Astrocyte of the spinal cord (primary cell): ENCODE measurements around the gene CPD.
A peak's percentile ranks its signal among the peaks of the same experiment; 100 is the strongest.

Experiments used
- DNase-seq: peaks from one replicate; pipeline ENCODE4 v3.0.0; 2011; ENCODE audit warnings: low read depth, low spot score
- H3K4me3 ChIP-seq: 2 replicates; pipeline ENCODE4 v1.5.1; 2011; ENCODE audit warnings: low read depth, mild to moderate bottlenecking, low read length, moderate library complexity
- CTCF ChIP-seq: IDR thresholded peaks from 2 replicates; pipeline ENCODE4 v1.5.1; 2012; ENCODE audit warnings: low read depth, mild to moderate bottlenecking, low read length, inconsistent platforms
- in situ Hi-C: cut with HindIII; loops from 2 replicates; pipeline ENCODE4 v1.10.0; 2017; ENCODE audit warnings: low sequenced_read_pairs

CPD gene

GRCh38 chr17:30513346-30513745 is 134.6 kb downstream of the CPD start:
- DNase-seq = peak; percentile 15
- no peak overlapping the region for H3K4me3 ChIP-seq
- no peak for TF ChIP-seq CTCF
- in situ Hi-C loops = no loop called here

GRCh38 chr17:30514895-30515596 is 136.3 kb downstream of the CPD start:
- no peak for TF ChIP-seq CTCF
- no peak for DNase-seq

GRCh38 chr17:30517786-30518185 is 139.1 kb downstream of the CPD start:
- no peak for DNase-seq
- TF ChIP-seq CTCF = no peak

More at GRCh38 chr17:30514895-30515596, 136.3 kb downstream of the CPD start:
- no peak overlapping the region for H3K4me3 ChIP-seq
- in situ Hi-C loops = no loop called here

GRCh38 chr17:30519166-30519565 is 140.4 kb downstream of the CPD start:
- TF ChIP-seq CTCF = no peak
- in situ Hi-C loops = no loop called here
- H3K4me3 ChIP-seq = no peak overlapping the region
- DNase-seq = no peak

More at GRCh38 chr17:30517786-30518185, 139.1 kb downstream of the CPD start:
- in situ Hi-C loops = no loop called here
- no peak overlapping the region for H3K4me3 ChIP-seq
